Thoracic aorta (tissue), 2 donors: ENCODE data around the gene EIPR1. TPM values are rescaled to one million over a fixed set of nuclear protein-coding genes. Genes with fewer than 3 reads are reported as not detected.
"Not testable (repeated sequence)": the region's sequence is repeated elsewhere in the genome, so short reads cannot be mapped to it uniquely, and the experiment has no call there.

Experiments
- ATAC-seq: fragments of 150-250 bp; one replicate; pipeline ENCODE4 v1.8.0; 2017; ENCODE audit warnings: low read depth; ENCODE audit not compliant: insufficient number of reproducible peaks, low FRiP score
- DNase-seq: peaks from one replicate; pipeline ENCODE4 v3.0.0-alpha.2; 2020; ENCODE audit warnings: low spot score
- H3K27ac ChIP-seq, 2 donors: fragments of 200-600 bp; sonication (generic); 1 replicate in 1 of 2; 2 replicates in 1 of 2; pipeline ENCODE4 v1.5.1; 2016; ENCODE audit warnings: mild to moderate bottlenecking in 2 of 2, moderate library complexity in 2 of 2
- H3K27me3 ChIP-seq: fragments of 200-600 bp; sonication (generic); replicated peaks from 2 replicates; pipeline ENCODE4 v1.6.0; 2016; ENCODE audit warnings: mild to moderate bottlenecking; ENCODE audit not compliant: insufficient read depth
- H3K36me3 ChIP-seq: fragments of 200-600 bp; sonication (generic); one replicate; pipeline ENCODE4 v1.5.1; 2016
- H3K4me1 ChIP-seq, 2 donors: fragments of 200-600 bp; sonication (generic); 1 replicate in 1 of 2; 2 replicates in 1 of 2; pipeline versions ENCODE4 v1.5.1 to v1.6.0; 2016; ENCODE audit warnings: low read depth in 2 of 2, mild to moderate bottlenecking in 1 of 2; ENCODE audit not compliant: control insufficient read depth in 1 of 2
- H3K4me3 ChIP-seq: fragments of 200-600 bp; sonication (generic); 2 replicates; pipeline ENCODE4 v1.5.1; 2016; ENCODE audit warnings: mild to moderate bottlenecking
- H3K9me3 ChIP-seq: fragments of 200-600 bp; sonication (generic); 2 replicates; pipeline ENCODE4 v1.5.1; 2016
- CTCF ChIP-seq: fragments of 200-600 bp; sonication (generic); IDR thresholded peaks from one replicate; pipeline ENCODE4 v1.5.1; 2019; ENCODE audit warnings: antibody characterized with exemption
- total RNA-seq, 2 donors: library from RNA; depleted of rRNA; stranded (reverse); fragments of >200 nt; gene quantifications; one replicate each; pipeline versions ENCODE4 v1.1.0 to v1.2.3, GENCODE V29; 2016

EIPR1 gene
- total RNA-seq, 2 donors from 2014 or later: 17.9 to 40.6 TPM

- Histone ChIP-seq H3K27me3 (no peaks in the 10 kb centered on the region), H3K27ac (no peak overlapping the region), H3K4me1 (no peaks in the 10 kb centered on the region), H3K4me3 (no peak overlapping the region), H3K9me3 (no peaks in the 10 kb centered on the region), H3K36me3 (no peaks in the 10 kb centered on the region)
- no peak for DNase-seq
- TF ChIP-seq CTCF: no peak
- no peak for ATAC-seq
Observed at GRCh38 chr2:3181416-3182010, 196.1 kb downstream of the EIPR1 start.

GRCh38 chr2:3180909-3181221 lies 196.8 kb downstream of the EIPR1 start:
- not testable (repeated sequence) for DNase-seq

DNA sequence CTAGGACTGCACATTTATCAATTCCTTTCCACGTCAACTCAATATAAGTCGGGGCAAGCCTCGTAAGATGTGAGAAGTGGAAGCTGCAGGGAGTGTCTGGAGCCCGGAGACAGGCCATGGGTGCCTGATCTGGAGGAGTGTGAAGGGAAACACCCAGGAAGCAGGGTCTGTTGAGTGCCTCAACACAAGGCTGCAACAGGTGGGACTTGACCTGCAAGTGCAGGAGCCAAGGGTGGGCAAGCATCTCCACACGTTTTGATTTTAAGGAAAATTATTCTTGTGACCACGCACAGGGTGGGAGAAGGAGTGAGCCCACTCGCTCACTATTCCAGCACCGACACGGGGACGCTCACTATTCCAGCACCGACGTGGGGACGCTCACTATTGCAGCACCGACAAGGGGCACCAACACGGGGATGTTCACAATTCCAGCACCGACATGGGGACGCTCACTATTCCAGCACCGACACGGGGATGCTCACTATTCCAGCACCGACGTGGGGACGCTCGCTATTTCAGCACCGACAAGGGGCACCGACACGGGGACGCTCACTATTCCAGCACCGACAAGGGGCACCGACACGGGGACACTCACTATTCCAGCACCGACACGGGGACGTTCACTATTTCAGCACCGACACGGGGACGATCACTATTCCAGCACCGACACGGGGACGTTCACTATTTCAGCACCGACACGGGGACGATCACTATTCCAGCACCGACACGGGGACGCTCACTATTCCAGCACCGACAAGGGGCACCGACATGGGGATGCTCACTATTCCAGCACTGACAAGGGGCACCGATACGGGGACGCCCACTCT lies 197.3 kb downstream of the EIPR1 start:
- Histone ChIP-seq H3K27ac (no peak overlapping the region), H3K4me3 (no peak overlapping the region), H3K27me3 (no peaks in the 10 kb centered on the region), H3K4me1 (no peaks in the 10 kb centered on the region), H3K36me3 (no peaks in the 10 kb centered on the region), H3K9me3 (no peaks in the 10 kb centered on the region)
- ATAC-seq (no peak), DNase-seq (no peak)
- no peak for TF ChIP-seq CTCF

More at GRCh38 chr2:3180909-3181221, 196.8 kb downstream of the EIPR1 start:
- not testable (repeated sequence) for ATAC-seq, H3K4me3 ChIP-seq, H3K4me1 ChIP-seq, H3K27ac ChIP-seq, H3K27me3 ChIP-seq, H3K36me3 ChIP-seq, H3K9me3 ChIP-seq

DNA sequence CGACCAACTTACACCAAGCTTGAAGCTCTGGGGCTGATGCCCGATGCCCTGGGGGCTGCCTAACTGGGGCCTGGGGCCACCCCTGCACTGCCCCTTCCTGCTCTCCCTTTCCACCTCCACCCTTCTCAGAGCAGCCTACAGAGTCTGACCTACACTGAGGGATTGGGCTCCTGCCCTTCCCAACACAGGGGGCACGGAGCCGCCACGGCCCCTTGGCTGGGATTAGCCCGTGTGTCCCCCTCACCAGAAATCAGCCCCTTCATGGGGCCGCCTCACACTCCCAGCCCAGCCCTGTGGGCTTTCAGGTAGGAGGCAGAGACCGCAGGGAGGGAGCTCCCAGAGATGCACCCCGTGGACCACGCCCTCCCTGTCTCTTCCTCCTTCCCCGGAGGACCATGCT lies 198.0 kb downstream of the EIPR1 start:
- TF ChIP-seq CTCF: no peak
- DNase-seq (no peak), ATAC-seq (no peak)
- Histone ChIP-seq H3K4me1 (no peaks in the 10 kb centered on the region), H3K9me3 (no peaks in the 10 kb centered on the region), H3K27me3 (no peaks in the 10 kb centered on the region), H3K4me3 (no peak overlapping the region), H3K36me3 (no peaks in the 10 kb centered on the region), H3K27ac (no peak overlapping the region)

- no peaks in the 10 kb centered on the region for H3K9me3 ChIP-seq
- no peak for ATAC-seq
Observed at GRCh38 chr2:3179208-3179607, 198.4 kb downstream of the EIPR1 start.

More at GRCh38 chr2:3179208-3179607, 198.4 kb downstream of the EIPR1 start:
- Histone ChIP-seq H3K27ac (no peak overlapping the region), H3K4me3 (no peak overlapping the region), H3K36me3 (no peaks in the 10 kb centered on the region), H3K27me3 (no peaks in the 10 kb centered on the region), H3K4me1 (no peaks in the 10 kb centered on the region)
- no peak for DNase-seq
- no peak for TF ChIP-seq CTCF
